COLO829 (cell line): ENCODE data around the gene FBLIM1.
"Not testable (repeated sequence)": the region's sequence is repeated elsewhere in the genome, so short reads cannot be mapped to it uniquely, and the experiment has no call there.

Source experiments
- DNase-seq: peaks from one replicate; pipeline ENCODE4 v3.0.0; 2012; ENCODE audit warnings: low spot score

The FBLIM1 gene

GRCh38 chr1:15810073-15810472, 51.5 kb downstream of the FBLIM1 start:
- no peak for DNase-seq

GRCh38 chr1:15816674-15817073, 58.1 kb downstream of the FBLIM1 start:
- no peak for DNase-seq

GRCh38 chr1:15820478-15820877, 61.9 kb downstream of the FBLIM1 start:
- DNase-seq = no peak

GRCh38 chr1:15825800-15826199, 67.2 kb downstream of the FBLIM1 start:
- no peak for DNase-seq

- no peak for DNase-seq
Measured at GRCh38 chr1:15826810-15827507, 68.4 kb downstream of the FBLIM1 start.

GRCh38 chr1:15827567-15827966, 69.0 kb downstream of the FBLIM1 start:
- not testable (repeated sequence) for DNase-seq

GRCh38 chr1:15828931-15829330, 70.3 kb downstream of the FBLIM1 start:
- DNase-seq = not testable (repeated sequence)

- no peak for DNase-seq
Measured at GRCh38 chr1:15830258-15830657, 71.7 kb downstream of the FBLIM1 start.

- no peak for DNase-seq
Measured at GRCh38 chr1:15833069-15833679, 74.6 kb downstream of the FBLIM1 start.

GRCh38 chr1:15833842-15834405, 75.3 kb downstream of the FBLIM1 start:
- DNase-seq = no peak

- DNase-seq = peak; percentile 72
Measured at GRCh38 chr1:15834406-15835204, 76.0 kb downstream of the FBLIM1 start.

- no peak for DNase-seq
Measured at GRCh38 chr1:15835205-15835740, 76.7 kb downstream of the FBLIM1 start.

GRCh38 chr1:15835741-15836510, 77.3 kb downstream of the FBLIM1 start:
- peak; percentile 98 for DNase-seq
